Measurements from ENCODE around the gene DDX4. TPM values are rescaled to one million over a fixed set of nuclear protein-coding genes. Genes with fewer than 3 reads are reported as not detected.

The DDX4 gene
- total and polyA plus RNA-seq, 2 donors (not counting 1 experiment from before 2014, with no cell fraction given) = not detected

DNA sequence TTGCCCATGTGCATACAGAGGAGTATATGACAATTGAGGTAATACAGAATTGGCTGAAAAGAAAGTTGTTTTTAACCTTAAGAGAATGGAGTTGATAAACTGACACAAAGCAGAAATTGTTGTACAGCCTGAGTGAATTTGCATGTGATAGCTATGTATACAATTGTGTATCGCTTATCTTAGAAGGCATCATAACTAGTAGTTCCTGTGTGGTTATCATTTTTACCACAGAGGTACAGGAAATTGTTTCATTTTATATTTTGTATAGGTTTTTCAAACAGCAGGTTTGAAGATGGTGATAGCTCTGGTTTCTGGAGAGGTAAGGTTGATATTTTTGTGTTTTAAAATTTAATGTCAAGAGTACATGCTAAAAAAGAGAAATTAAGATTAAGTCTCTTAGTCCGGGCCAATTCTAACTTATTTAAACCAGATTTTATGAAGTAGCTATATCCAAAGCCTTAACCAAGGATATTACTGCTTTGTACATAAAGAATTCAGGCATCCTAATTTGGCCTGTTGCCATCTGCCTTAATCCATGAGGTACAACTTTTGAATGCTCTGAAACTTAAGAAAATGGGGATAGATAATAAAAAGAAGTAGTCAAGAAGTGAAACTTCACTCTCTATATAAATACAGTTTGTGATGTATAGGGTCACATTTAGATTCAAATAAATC is 26.0 kb downstream of the DDX4 start:
- Histone ChIP-seq H3K4me3 (replicated peaks in 1 of 4; ENCODE audit: control extremely low read depth in 1 of 4, insufficient read depth in 1 of 4, low read depth in 3 of 4, low read length in 4 of 4) (no peak overlapping the region), H2AFZ (ENCODE audit: low read length) (no peak overlapping the region), H3K27ac (ENCODE audit: insufficient read depth, low read length) (no peak overlapping the region), H3K4me1 (ENCODE audit: control insufficient read depth, extremely low read depth, insufficient read depth, low read length) (no peaks in the 10 kb centered on the region), H3K79me2 (ENCODE audit: control insufficient read depth, insufficient read depth, low read length) (no peaks in the 10 kb centered on the region), H3K9ac (ENCODE audit: insufficient read depth, low read length) (no peak overlapping the region), H3K36me3 (ENCODE audit: control insufficient read depth, insufficient read depth, low read length) (no peaks in the 10 kb centered on the region), H3K4me2 (ENCODE audit: extremely low read depth, insufficient read depth, low read length) (no peak overlapping the region), H3K27me3 (ENCODE audit: control insufficient read depth, insufficient read depth, low read length) (no peaks in the 10 kb centered on the region), H4K20me1 (ENCODE audit: control insufficient read depth, extremely low read depth, insufficient read depth, low read length) (no peaks in the 10 kb centered on the region), H3K9me3 (ENCODE audit: control insufficient read depth, insufficient read depth, low read depth, low read length) (no peaks in the 10 kb centered on the region)
- DNase-seq (ENCODE audit: low read depth in 2 of 2) = no peak
- TF ChIP-seq, protein P1, sequence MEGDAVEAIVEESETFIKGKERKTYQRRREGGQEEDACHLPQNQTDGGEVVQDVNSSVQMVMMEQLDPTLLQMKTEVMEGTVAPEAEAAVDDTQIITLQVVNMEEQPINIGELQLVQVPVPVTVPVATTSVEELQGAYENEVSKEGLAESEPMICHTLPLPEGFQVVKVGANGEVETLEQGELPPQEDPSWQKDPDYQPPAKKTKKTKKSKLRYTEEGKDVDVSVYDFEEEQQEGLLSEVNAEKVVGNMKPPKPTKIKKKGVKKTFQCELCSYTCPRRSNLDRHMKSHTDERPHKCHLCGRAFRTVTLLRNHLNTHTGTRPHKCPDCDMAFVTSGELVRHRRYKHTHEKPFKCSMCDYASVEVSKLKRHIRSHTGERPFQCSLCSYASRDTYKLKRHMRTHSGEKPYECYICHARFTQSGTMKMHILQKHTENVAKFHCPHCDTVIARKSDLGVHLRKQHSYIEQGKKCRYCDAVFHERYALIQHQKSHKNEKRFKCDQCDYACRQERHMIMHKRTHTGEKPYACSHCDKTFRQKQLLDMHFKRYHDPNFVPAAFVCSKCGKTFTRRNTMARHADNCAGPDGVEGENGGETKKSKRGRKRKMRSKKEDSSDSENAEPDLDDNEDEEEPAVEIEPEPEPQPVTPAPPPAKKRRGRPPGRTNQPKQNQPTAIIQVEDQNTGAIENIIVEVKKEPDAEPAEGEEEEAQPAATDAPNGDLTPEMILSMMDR (conservative IDR thresholded peaks at IDR 0.05 in 1 of 2, IDR thresholded peaks at IDR 0.05 in 1 of 2; ENCODE audit: low read depth in 1 of 2, low read length in 2 of 2) = no peak
- no peak for TF ChIP-seq EZH2 (IDR thresholded peaks at IDR 0.05; ENCODE audit: low read length, missing control alignments)

DNA sequence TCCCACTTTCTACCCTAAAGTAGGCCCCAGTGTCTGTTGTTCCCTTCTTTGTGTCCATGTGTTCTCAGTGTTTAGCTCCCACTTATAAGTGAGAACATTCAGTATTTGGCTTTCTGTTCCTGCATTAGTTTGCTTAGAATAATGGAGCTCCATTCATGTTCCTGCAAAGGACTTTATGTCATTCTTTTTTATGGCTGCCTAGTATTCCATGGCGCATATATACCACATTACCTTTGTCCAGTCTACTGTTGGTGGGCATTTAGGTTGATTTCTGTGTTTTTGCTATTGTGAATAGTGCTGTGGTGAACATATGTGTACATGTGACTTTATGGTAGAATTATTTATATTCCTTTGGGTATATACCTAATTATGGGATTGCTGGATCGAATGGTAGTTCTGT is 30.4 kb downstream of the DDX4 start:
- no peaks in the 10 kb centered on the region for H3K4me1 ChIP-seq (ENCODE audit: control insufficient read depth, extremely low read depth, insufficient read depth, low read length)
- H4K20me1 ChIP-seq (ENCODE audit: control insufficient read depth, extremely low read depth, insufficient read depth, low read length) = no peaks in the 10 kb centered on the region
- TF ChIP-seq, protein P1 (conservative IDR thresholded peaks at IDR 0.05 in 1 of 2, IDR thresholded peaks at IDR 0.05 in 1 of 2; ENCODE audit: low read depth in 1 of 2, low read length in 2 of 2) = no peak
- no peak for TF ChIP-seq EZH2 (IDR thresholded peaks at IDR 0.05; ENCODE audit: low read length, missing control alignments)
- H3K79me2 ChIP-seq (ENCODE audit: control insufficient read depth, insufficient read depth, low read length) = no peaks in the 10 kb centered on the region
- no peaks in the 10 kb centered on the region for H3K27me3 ChIP-seq (ENCODE audit: control insufficient read depth, insufficient read depth, low read length)
- no peaks in the 10 kb centered on the region for H3K9me3 ChIP-seq (ENCODE audit: control insufficient read depth, insufficient read depth, low read depth, low read length)
- no peak overlapping the region for H2AFZ ChIP-seq (ENCODE audit: low read length)
- DNase-seq (ENCODE audit: low read depth in 2 of 2) = no peak
- no peak overlapping the region for H3K4me2 ChIP-seq (ENCODE audit: extremely low read depth, insufficient read depth, low read length)
- no peak overlapping the region for H3K4me3 ChIP-seq (replicated peaks in 1 of 4; ENCODE audit: control extremely low read depth in 1 of 4, insufficient read depth in 1 of 4, low read depth in 3 of 4, low read length in 4 of 4)
- no peaks in the 10 kb centered on the region for H3K36me3 ChIP-seq (ENCODE audit: control insufficient read depth, insufficient read depth, low read length)
- no peak overlapping the region for H3K27ac ChIP-seq (ENCODE audit: insufficient read depth, low read length)
- H3K9ac ChIP-seq (ENCODE audit: insufficient read depth, low read length) = no peak overlapping the region

DNA sequence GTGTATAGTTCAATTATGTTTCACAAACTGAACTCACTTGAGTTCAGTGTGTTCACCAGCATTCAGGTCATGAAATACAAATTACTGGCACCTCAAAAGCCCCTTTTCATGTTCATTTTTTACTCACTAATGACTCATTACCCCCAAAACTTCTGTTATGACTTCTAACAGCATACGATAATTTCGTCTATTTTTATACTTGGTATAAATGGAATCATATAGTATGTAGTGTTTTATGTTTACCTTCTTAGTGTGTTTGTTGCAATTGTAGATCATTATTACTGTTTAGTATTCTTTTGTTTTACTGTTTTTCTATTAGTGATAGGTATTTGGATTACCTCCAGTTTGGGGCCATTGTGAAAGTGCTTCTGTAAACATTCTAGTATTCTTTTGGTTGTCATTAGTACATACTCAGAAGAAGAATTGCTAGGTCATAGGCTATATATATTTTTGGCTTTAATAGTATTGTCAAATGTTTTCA is 33.4 kb downstream of the DDX4 start:
- Histone ChIP-seq H3K9ac (ENCODE audit: insufficient read depth, low read length) (no peak overlapping the region), H3K9me3 (ENCODE audit: control insufficient read depth, insufficient read depth, low read depth, low read length) (no peaks in the 10 kb centered on the region), H3K4me3 (replicated peaks in 1 of 4; ENCODE audit: control extremely low read depth in 1 of 4, insufficient read depth in 1 of 4, low read depth in 3 of 4, low read length in 4 of 4) (no peak overlapping the region), H4K20me1 (ENCODE audit: control insufficient read depth, extremely low read depth, insufficient read depth, low read length) (no peaks in the 10 kb centered on the region), H2AFZ (ENCODE audit: low read length) (no peak overlapping the region), H3K36me3 (ENCODE audit: control insufficient read depth, insufficient read depth, low read length) (no peaks in the 10 kb centered on the region), H3K27me3 (ENCODE audit: control insufficient read depth, insufficient read depth, low read length) (no peaks in the 10 kb centered on the region), H3K4me2 (ENCODE audit: extremely low read depth, insufficient read depth, low read length) (no peak overlapping the region), H3K27ac (ENCODE audit: insufficient read depth, low read length) (no peak overlapping the region), H3K79me2 (ENCODE audit: control insufficient read depth, insufficient read depth, low read length) (no peaks in the 10 kb centered on the region), H3K4me1 (ENCODE audit: control insufficient read depth, extremely low read depth, insufficient read depth, low read length) (no peaks in the 10 kb centered on the region)
- no peak for TF ChIP-seq EZH2 (IDR thresholded peaks at IDR 0.05; ENCODE audit: low read length, missing control alignments)
- TF ChIP-seq, protein P1 (conservative IDR thresholded peaks at IDR 0.05 in 1 of 2, IDR thresholded peaks at IDR 0.05 in 1 of 2; ENCODE audit: low read depth in 1 of 2, low read length in 2 of 2) = no peak
- DNase-seq (ENCODE audit: low read depth in 2 of 2) = peak in 1 of 2 donors; percentile 20

Measured in fibroblast of lung (primary cell).